GM12878 (cell line): ENCODE measurements around the gene IL1RL2.

Experiments used
- CEBPB ChIP-seq, 2 experiments: fragments of 150-350 bp in 1 of 2; IDR thresholded peaks; 2 replicates each; pipeline ENCODE4 v1.6.1; 2012 to 2014; ENCODE audit warnings: low read depth in 2 of 2, low read length in 2 of 2, borderline replicate concordance in 1 of 2, inconsistent platforms in 1 of 2
- CTCF ChIP-seq, 3 experiments: IDR thresholded peaks in 2 of 3; conservative IDR thresholded peaks in 1 of 3; 2 replicates each; pipeline ENCODE4 v1.5.1; 2011; ENCODE audit warnings: low read depth in 3 of 3, low read length in 3 of 3, mild to moderate bottlenecking in 3 of 3, control low read depth in 2 of 3, moderate library complexity in 2 of 3, inconsistent platforms in 1 of 3, mixed read lengths in 1 of 3; ENCODE audit not compliant: control insufficient read depth in 2 of 3, insufficient read depth in 1 of 3; ENCODE audit errors: extremely low read depth in 1 of 3
- ETV6 ChIP-seq, 2 experiments: fragments of 450-650 bp in 1 of 2; IDR thresholded peaks in 1 of 2; conservative IDR thresholded peaks in 1 of 2; 2 replicates each; pipeline ENCODE4 v1.6.1; 2014; ENCODE audit warnings: antibody characterized with exemption in 1 of 2, borderline replicate concordance in 1 of 2, low read depth in 1 of 2, mild to moderate bottlenecking in 1 of 2, moderate library complexity in 1 of 2
- FOS ChIP-seq: IDR thresholded peaks from 3 replicates; pipeline ENCODE4 v1.6.1; 2011; ENCODE audit warnings: borderline replicate concordance; ENCODE audit not compliant: insufficient read length; ENCODE audit errors: extremely low read depth
- KDM1A ChIP-seq: fragments of 200-600 bp; sonication (generic); IDR thresholded peaks from 2 replicates; pipeline ENCODE4 v1.6.1; 2016; ENCODE audit warnings: borderline replicate concordance
- MAX ChIP-seq: IDR thresholded peaks from 2 replicates; pipeline ENCODE4 v1.6.1; 2012; ENCODE audit warnings: low read depth, low read length, improper control_type of control experiment
- NFIC ChIP-seq: IDR thresholded peaks from 2 replicates; pipeline ENCODE4 v1.6.1; 2012; ENCODE audit warnings: low read depth, mild to moderate bottlenecking, inconsistent platforms, low read length, moderate library complexity
- NRF1 ChIP-seq: conservative IDR thresholded peaks from 2 replicates; pipeline ENCODE4 v1.6.1; 2011; ENCODE audit warnings: mild to moderate bottlenecking, low read depth, low read length, improper control_type of control experiment
- POLR2A ChIP-seq: IDR thresholded peaks from 2 replicates; pipeline ENCODE4 v1.6.1; 2011; ENCODE audit warnings: low read depth, mild to moderate bottlenecking, low read length
- POLR2AphosphoS2 ChIP-seq: IDR thresholded peaks from 2 replicates; pipeline ENCODE4 v1.6.1; 2011; ENCODE audit warnings: low read depth, mild to moderate bottlenecking, low read length, improper control_type of control experiment, moderate library complexity
- TAF1 ChIP-seq: IDR thresholded peaks from 2 replicates; pipeline ENCODE4 v1.6.1; 2011; ENCODE audit warnings: mild to moderate bottlenecking, low read depth, low read length, borderline replicate concordance
- TCF7 ChIP-seq: IDR thresholded peaks from 2 replicates; pipeline ENCODE4 v1.6.1; 2014; ENCODE audit warnings: antibody characterized with exemption, borderline replicate concordance
- YY1 ChIP-seq: IDR thresholded peaks from 2 replicates; pipeline ENCODE4 v1.6.1; 2011; ENCODE audit warnings: low read depth, mild to moderate bottlenecking, low read length

GRCh38 chr2:102286041-102286440 is 99.2 kb downstream of the IL1RL2 start:
- TF ChIP-seq POLR2AphosphoS2 (no peak), MAX (no peak), YY1 (no peak), ETV6 (conservative IDR thresholded peaks at IDR 0.05 in 1 of 2, IDR thresholded peaks at IDR 0.05 in 1 of 2; ENCODE audit: borderline replicate concordance in 1 of 2, low read depth in 1 of 2) (no peak), TCF7 (no peak), NFIC (no peak), TAF1 (no peak), CEBPB (IDR thresholded peaks at IDR 0.05; ENCODE audit: borderline replicate concordance in 1 of 2, low read depth in 2 of 2, low read length in 2 of 2) (no peak), CTCF (IDR thresholded peaks at IDR 0.05 in 2 of 3, conservative IDR thresholded peaks at IDR 0.05 in 1 of 3; ENCODE audit: control insufficient read depth in 2 of 3, extremely low read depth in 1 of 3, insufficient read depth in 1 of 3, low read depth in 3 of 3, low read length in 3 of 3) (no peak), KDM1A (no peak), FOS (no peak), POLR2A (no peak), NRF1 (no peak)
